Astrocyte of the spinal cord (primary cell): ENCODE data around the gene STT3B.

Experiments used
- DNase-seq: peaks from one replicate; pipeline ENCODE4 v3.0.0; 2011; ENCODE audit warnings: low read depth, low spot score
- H3K4me3 ChIP-seq: 2 replicates; pipeline ENCODE4 v1.5.1; 2011; ENCODE audit warnings: low read depth, mild to moderate bottlenecking, low read length, moderate library complexity
- in situ Hi-C: cut with HindIII; loops from 2 replicates; pipeline ENCODE4 v1.10.0; 2017; ENCODE audit warnings: low sequenced_read_pairs
- TF ChIP-seq, protein P1 (sequence below): IDR thresholded peaks from 2 replicates; pipeline ENCODE4 v1.5.1; 2012; ENCODE audit warnings: low read depth, mild to moderate bottlenecking, low read length, inconsistent platforms

Gene STT3B

DNA sequence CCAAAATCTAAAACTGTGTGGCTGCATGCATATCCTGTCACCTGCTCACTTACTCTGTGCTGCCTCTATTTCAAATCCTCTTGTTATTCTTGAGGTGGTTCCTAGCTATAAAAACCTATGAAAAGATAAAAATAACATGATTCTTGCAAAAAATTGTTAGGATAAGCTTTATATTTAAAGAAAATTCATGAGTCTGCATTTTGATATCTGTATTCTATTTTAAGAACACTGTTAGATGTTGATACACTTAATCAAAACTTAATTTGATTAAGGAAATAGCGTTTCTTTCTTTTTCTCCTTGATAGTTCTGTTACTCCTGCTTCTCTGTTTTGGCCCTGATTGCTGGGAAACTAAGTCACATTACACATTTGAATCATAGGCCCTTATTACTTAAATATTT is 22.5 kb downstream of the STT3B start:
- no peak for DNase-seq
- in situ Hi-C loops: no loop called here
- TF ChIP-seq, protein P1, sequence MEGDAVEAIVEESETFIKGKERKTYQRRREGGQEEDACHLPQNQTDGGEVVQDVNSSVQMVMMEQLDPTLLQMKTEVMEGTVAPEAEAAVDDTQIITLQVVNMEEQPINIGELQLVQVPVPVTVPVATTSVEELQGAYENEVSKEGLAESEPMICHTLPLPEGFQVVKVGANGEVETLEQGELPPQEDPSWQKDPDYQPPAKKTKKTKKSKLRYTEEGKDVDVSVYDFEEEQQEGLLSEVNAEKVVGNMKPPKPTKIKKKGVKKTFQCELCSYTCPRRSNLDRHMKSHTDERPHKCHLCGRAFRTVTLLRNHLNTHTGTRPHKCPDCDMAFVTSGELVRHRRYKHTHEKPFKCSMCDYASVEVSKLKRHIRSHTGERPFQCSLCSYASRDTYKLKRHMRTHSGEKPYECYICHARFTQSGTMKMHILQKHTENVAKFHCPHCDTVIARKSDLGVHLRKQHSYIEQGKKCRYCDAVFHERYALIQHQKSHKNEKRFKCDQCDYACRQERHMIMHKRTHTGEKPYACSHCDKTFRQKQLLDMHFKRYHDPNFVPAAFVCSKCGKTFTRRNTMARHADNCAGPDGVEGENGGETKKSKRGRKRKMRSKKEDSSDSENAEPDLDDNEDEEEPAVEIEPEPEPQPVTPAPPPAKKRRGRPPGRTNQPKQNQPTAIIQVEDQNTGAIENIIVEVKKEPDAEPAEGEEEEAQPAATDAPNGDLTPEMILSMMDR: no peak
- no peak overlapping the region for H3K4me3 ChIP-seq

DNA sequence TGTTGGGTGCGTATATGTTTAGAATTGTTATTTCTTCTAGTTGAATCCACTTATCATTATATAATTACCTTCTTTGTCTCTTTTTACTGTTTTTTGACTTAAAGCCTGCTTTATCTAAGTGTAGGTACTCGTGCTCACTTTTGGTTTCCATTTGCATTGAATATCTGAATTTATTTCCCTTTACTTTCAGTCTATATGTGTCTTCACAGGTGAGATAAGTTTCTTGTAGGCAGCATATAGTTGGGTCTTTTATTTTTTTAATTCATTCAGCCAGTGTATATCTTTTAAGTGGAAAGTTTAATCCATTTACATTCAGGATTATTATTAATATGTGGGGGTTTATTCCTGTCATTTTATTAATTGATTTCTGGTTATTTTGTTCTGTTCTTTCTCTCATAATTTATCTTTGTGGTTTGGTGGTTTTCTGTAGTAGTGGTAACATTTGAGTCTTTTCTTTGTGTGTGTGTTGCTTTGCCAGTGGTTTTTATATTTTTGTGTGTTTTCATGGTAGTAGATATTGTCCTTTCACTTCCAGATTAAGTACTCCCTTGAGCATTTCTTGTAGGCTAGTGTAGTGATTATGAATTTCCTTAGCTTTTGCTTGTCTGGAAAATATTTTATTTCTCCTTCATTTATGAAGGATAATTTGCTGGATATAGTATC is 27.3 kb downstream of the STT3B start:
- no peak for DNase-seq
- in situ Hi-C loops: no loop called here
- H3K4me3 ChIP-seq: no peak overlapping the region
- TF ChIP-seq, protein P1: no peak

DNA sequence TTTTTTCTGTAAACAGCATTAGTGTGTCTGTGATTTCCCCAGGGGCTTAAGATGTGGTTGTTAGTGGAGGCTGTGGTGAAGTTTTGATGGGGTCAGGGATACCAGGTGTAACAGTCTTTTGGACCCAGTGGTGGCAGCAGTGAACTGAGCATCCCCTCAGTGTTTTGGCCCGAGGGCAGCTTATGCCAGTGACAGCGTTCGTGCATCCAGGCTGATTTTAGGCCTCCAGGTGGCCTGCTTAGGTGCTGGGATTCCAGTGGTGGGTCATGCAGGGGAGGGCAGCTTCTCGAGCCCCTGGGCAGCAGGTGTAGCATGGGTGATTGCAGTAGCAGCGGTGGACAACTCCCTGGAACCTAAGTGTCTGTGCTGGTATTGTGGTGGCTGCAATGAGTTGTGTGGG is 29.2 kb downstream of the STT3B start:
- no peak for DNase-seq
- H3K4me3 ChIP-seq: no peak overlapping the region
- in situ Hi-C loops: no loop called here
- TF ChIP-seq, protein P1: no peak

DNA sequence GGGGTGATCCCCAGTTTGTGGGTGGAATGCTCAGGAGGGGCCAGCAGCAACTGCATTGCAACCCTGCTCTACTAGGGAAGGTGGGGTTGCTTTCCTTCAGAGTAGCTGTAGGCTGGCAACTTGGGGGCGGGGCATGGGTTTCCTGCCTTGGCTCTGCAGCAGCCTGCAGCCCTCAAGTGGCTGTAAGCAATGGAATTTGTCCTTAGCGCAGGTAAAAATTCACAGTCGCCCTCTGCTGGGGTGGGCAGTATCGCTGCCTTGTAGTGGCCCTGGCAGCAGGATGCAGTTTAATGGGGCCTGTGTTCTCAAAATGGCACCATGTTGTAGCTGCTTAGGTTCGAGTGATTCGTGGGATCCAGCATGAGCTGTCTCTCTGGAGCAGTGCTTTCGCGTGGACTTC is 29.8 kb downstream of the STT3B start:
- TF ChIP-seq, protein P1: no peak
- H3K4me3 ChIP-seq: no peak overlapping the region
- DNase-seq: no peak
- in situ Hi-C loops: no loop called here

DNA sequence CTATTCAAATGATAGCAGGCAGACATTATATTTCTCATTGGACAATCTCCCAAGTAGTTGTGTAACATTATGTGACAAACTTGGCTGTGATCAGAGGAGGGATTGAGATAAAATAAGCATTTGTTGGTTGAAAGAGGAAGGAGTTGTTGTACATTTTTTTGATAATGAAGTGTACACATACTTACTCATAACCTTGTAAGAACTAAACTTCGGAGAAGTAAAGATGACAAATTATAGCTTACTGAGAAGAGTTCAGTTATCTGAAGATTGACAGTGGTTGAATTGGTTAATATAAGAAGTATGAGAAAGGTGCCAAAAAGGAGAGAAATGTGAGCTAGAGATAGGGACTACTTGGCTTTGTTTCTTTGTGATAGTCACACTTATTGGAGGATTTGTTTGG is 32.6 kb downstream of the STT3B start:
- TF ChIP-seq, protein P1: no peak
- H3K4me3 ChIP-seq: no peak overlapping the region
- DNase-seq: no peak
- in situ Hi-C loops: no loop called here

DNA sequence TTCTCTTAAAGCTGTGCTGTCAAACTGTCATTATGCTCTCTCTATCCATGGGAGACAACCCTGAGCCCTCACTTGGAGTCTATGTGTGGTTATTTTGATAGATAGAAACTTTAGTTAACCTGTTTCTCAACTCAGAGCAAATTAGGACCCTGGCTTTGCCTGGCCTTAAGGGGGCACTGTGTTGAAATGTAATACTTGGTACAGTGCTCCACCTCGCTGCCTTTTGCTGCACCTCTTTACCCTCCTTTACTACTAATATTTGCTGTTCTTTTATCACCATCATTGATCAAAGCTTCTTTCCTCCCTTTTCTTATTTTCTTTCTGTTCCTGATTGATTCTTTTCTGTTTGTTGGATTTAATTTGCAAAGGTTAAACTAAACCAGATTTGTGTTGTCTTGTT is 34.3 kb downstream of the STT3B start:
- in situ Hi-C loops: no loop called here
- TF ChIP-seq, protein P1: peak; percentile 47
- DNase-seq: no peak
- H3K4me3 ChIP-seq: no peak overlapping the region
